Measurements from ENCODE around the gene MYO3B.

Gene MYO3B

DNA sequence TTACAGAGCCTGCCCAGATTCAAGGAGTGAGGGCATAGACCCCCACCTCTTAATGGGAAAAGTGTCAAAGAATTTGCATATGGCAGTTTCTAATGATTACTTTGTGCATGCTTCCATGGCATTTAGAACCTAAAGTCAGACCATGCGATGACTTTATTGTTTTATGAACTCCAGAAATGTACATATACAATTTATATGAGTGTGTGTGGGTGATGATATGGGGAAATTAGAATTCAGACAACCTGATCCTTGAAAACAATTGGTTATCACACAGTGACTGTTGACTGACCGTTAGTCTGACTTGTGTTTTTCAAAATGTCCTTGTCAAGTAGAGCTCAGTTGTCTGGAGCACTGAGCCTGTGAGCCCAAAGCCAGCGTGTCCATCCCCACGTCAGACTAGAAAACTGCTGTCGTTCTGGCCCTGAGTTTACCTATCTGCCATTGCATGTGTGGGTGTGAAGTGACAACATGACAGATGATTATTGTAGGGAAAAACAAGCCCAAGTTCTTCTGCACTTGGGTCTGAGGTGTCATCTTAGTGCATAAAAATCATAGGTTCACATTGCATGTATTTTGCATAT, 128.4 kb downstream of the MYO3B start:
- Histone ChIP-seq H3F3A (ENCODE audit: insufficient read depth, low read length) (no peaks in the 10 kb centered on the region), H3K9me3 (replicated peaks; ENCODE audit: insufficient read depth, low read length) (no peaks in the 10 kb centered on the region), H4K20me1 (ENCODE audit: insufficient read depth, low read length) (no peaks in the 10 kb centered on the region), H3K36me3 (replicated peaks; ENCODE audit: insufficient read depth, low read length) (no peaks in the 10 kb centered on the region), H3K9me2 (replicated peaks; ENCODE audit: insufficient read depth, low read length) (no peaks in the 10 kb centered on the region), H3K79me2 (ENCODE audit: low read length) (no peaks in the 10 kb centered on the region), H3K4me3 (ENCODE audit: low read length) (no peak overlapping the region), H2AFZ (ENCODE audit: low read length) (no peak overlapping the region), H3K9ac (ENCODE audit: low read length) (no peak overlapping the region), H3K27ac (ENCODE audit: low read length) (no peak overlapping the region), H3K4me1 (ENCODE audit: low read length) (peaks cover 6% of the 10 kb centered on the region; the same call in 1 of the 2 replicates), H3K4me2 (ENCODE audit: low read depth, low read length) (no peak overlapping the region), H3K27me3 (replicated peaks; ENCODE audit: insufficient read depth, low read length) (no peaks in the 10 kb centered on the region)
- no peak for DNase-seq
- TF ChIP-seq EZH2 (optimal IDR thresholded peaks at IDR 0.05; ENCODE audit: low read depth, low read length) = no peak
- TF ChIP-seq EZH2phosphoT487 (IDR thresholded peaks at IDR 0.05; ENCODE audit: low read length) = no peak
- no peak for TF ChIP-seq CTCF (IDR thresholded peaks at IDR 0.05; ENCODE audit: low read length)

DNA sequence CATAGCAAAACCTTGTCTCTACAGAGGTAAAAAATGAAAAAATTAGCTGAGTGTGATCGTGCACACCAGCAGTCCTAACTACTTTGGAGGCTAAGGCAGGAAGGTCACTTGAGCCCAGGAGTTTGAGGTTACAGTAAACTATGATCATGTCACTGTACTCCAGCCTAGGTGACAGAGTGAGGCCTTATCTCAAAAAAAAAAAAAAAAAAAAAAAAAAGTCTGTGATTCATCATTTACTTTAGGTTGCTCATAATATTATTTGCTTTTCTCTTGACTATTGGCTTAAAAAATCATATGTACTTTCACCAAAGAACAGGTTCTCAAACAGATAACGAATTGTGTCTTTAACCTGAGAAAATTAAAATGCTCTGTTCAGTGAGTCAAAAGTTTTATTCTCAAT, 129.1 kb downstream of the MYO3B start:
- Histone ChIP-seq H3K4me2 (ENCODE audit: low read depth, low read length) (no peak overlapping the region), H3K27ac (ENCODE audit: low read length) (no peak overlapping the region), H3K4me3 (ENCODE audit: low read length) (no peak overlapping the region), H3K9me3 (replicated peaks; ENCODE audit: insufficient read depth, low read length) (no peaks in the 10 kb centered on the region), H3K9me2 (replicated peaks; ENCODE audit: insufficient read depth, low read length) (no peaks in the 10 kb centered on the region), H3K79me2 (ENCODE audit: low read length) (no peaks in the 10 kb centered on the region), H4K20me1 (ENCODE audit: insufficient read depth, low read length) (no peaks in the 10 kb centered on the region), H3K27me3 (replicated peaks; ENCODE audit: insufficient read depth, low read length) (no peaks in the 10 kb centered on the region), H3K36me3 (replicated peaks; ENCODE audit: insufficient read depth, low read length) (no peaks in the 10 kb centered on the region), H2AFZ (ENCODE audit: low read length) (no peak overlapping the region), H3K4me1 (ENCODE audit: low read length) (peaks cover 10% of the 10 kb centered on the region; the same call in 1 of the 2 replicates), H3K9ac (ENCODE audit: low read length) (no peak overlapping the region), H3F3A (ENCODE audit: insufficient read depth, low read length) (no peaks in the 10 kb centered on the region)
- DNase-seq = no peak
- no peak for TF ChIP-seq EZH2phosphoT487 (IDR thresholded peaks at IDR 0.05; ENCODE audit: low read length)

GRCh38 chr2:170307555-170308351, 129.8 kb downstream of the MYO3B start:
- no peaks in the 10 kb centered on the region for H3K36me3 ChIP-seq (replicated peaks; ENCODE audit: insufficient read depth, low read length)
- H3K27me3 ChIP-seq (replicated peaks; ENCODE audit: insufficient read depth, low read length) = no peaks in the 10 kb centered on the region
- no peak overlapping the region for H3K27ac ChIP-seq (ENCODE audit: low read length)
- no peak overlapping the region for H3K4me2 ChIP-seq (ENCODE audit: low read depth, low read length)
- no peaks in the 10 kb centered on the region for H3F3A ChIP-seq (ENCODE audit: insufficient read depth, low read length)
- no peaks in the 10 kb centered on the region for H4K20me1 ChIP-seq (ENCODE audit: insufficient read depth, low read length)
- DNase-seq = no peak
- H3K4me1 ChIP-seq (ENCODE audit: low read length) = peaks cover 10% of the 10 kb centered on the region; the same call in 1 of the 2 replicates
- H3K9me3 ChIP-seq (replicated peaks; ENCODE audit: insufficient read depth, low read length) = no peaks in the 10 kb centered on the region
- H3K9ac ChIP-seq (ENCODE audit: low read length) = no peak overlapping the region
- H2AFZ ChIP-seq (ENCODE audit: low read length) = no peak overlapping the region
- no peak for TF ChIP-seq EZH2phosphoT487 (IDR thresholded peaks at IDR 0.05; ENCODE audit: low read length)
- TF ChIP-seq EZH2 (optimal IDR thresholded peaks at IDR 0.05; ENCODE audit: low read depth, low read length) = no peak
- no peak for TF ChIP-seq CTCF (IDR thresholded peaks at IDR 0.05; ENCODE audit: low read length)
- H3K9me2 ChIP-seq (replicated peaks; ENCODE audit: insufficient read depth, low read length) = no peaks in the 10 kb centered on the region
- no peak overlapping the region for H3K4me3 ChIP-seq (ENCODE audit: low read length)
- H3K79me2 ChIP-seq (ENCODE audit: low read length) = no peaks in the 10 kb centered on the region
